Measurements from ENCODE around the gene FNDC3B.
"Not testable (repeated sequence)": the region's sequence is repeated elsewhere in the genome, so short reads cannot be mapped to it uniquely, and the experiment has no call there.

Gene FNDC3B

DNA sequence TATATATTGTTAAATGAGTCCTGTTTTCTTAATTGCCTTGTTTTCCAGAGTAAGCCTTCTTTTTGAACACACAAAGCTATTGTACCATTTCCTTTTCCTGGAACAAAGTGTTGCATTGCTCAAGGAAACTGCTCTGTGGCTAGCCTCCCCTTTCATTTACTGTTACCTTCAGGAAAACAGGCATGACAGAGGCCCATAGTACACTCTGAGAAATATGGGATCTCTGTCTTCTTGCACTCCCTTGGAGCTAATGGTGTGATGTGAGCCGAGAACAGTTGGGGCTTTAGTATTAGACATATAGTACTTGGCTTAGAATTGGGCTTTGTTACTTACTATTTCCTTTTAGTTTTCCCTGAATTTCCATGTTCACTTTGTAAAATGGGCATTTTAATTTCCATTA, 215.2 kb downstream of the FNDC3B start:
- no peak overlapping the region for H3K4me3 ChIP-seq (ENCODE audit: low read depth, low read length)

DNA sequence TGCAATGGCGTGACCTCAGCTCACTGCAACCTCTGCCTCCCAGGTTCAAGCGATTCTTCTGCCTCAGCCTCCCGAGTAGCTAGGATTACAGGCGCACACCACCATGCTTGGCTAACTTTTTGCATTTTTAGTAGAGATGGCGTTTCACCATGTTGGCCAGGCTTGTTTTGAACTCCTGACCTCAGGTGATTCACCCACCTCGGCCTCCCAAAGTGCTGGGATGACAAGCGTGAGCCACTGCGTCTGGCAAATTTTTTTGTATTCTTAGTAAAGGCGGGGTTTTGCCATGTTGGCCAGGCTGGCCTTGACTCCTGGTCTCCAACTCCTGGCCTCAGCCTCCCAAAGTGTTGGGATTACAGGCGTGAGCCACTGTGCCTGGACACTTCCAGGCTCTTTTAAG, 215.9 kb downstream of the FNDC3B start:
- H3K4me3 ChIP-seq (ENCODE audit: low read depth, low read length): not testable (repeated sequence)

DNA sequence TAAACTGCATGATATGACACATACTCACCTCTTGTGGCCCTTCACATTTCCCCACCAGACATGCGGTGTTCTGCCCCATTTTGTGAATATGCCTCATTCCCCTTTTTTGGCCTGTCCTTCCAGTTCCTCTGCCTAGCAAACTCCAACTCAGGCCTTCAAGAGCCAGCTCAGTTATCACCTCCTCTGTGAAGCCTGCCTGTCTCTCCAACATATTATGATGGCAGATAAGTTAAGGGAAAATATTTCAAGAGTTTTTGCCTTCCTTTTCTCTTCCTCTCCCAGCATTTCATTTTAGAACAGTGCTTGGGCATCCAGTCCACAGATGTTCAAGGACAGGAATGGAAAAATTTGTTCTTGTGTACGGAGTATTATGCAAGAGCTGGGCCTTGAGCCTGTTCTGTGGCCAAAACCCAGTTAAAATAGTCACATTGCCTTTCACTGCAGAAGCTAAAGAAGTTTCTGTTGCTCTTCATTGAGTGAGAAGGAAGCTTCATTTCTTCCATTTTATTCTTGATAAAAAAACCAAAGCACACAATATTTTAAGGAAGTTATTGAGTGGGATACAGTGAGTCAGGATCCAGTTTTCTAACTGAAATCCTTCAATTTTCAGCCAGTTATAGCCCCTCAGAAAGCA, 216.8 kb downstream of the FNDC3B start:
- H3K4me3 ChIP-seq (ENCODE audit: low read depth, low read length): no peak overlapping the region

DNA sequence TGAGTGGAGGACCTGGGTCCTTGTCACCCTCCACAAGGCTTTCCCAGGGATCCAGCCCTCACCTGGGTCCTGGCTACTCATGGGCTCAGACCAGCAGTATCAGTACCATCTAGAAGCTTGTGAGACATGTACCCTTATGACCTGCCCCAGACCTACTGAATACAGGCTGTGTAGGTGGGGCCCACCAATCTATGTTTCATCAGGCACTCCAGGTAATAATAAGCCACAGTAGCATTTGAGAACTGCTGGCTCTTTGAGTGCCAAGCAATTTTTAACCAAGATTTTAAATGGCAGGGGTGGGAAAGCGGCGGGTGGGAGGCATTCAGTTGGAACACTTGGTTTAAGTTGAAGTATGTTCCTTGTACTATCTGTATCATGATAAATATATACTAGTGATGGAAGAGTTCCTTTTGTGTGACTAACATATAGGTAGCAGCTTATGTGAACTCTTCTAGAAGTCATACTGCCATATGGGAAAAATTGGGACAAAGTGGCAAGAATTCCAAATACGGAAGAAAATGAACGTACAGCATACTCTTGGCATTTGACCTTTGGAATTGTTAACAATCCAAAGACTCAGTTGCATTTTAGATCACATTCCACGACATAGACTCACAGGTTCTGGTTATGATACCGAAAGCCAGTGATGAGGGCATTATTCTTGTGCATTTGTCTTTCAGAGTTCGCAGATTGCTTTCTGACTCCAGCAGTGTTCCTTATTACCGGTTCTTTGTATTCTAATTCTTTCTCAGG, 218.4 kb downstream of the FNDC3B start:
- H3K4me3 ChIP-seq (ENCODE audit: low read depth, low read length): no peak overlapping the region

DNA sequence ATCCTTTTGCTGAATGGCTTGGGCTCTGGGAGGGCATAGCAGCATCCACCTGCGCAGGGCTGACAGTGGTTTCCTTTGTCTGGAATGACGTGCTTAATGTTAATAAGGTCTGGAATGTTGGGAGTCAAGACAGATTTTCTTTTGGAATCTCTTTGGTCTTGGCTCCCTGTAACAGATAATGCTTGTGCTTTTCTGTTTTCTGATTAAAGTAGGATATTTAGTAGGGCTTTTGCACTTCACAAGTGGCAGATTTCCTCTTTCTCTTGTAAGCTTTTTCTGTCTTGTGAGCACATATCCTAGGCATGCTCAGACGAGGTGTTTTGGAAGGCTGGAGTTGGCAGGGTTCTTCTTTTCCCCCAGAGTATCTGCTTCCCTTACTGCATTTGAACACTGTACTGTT, 219.2 kb downstream of the FNDC3B start:
- H3K4me3 ChIP-seq (ENCODE audit: low read depth, low read length): no peak overlapping the region

DNA sequence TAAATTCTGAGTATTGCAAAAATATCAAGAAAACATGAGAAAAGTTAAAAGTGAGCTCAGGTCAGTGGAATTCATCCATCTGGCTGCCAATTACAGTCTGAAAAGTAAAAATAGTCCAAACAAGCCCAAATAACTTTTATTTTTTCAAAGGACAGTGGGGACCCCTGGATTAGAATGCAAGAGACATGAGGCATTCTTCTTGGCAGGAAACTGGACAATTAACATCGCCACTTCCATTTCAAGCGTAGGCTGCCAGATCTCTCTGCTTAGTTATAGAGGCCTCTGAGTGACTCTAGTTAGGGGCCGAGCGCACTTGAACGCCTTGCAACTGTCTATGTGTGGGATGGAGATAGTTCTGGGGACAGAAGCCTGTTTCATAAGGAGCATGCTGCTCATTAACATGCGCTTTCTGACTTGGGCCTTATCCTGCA, 219.7 kb downstream of the FNDC3B start:
- H3K4me3 ChIP-seq (ENCODE audit: low read depth, low read length): no peak overlapping the region

DNA sequence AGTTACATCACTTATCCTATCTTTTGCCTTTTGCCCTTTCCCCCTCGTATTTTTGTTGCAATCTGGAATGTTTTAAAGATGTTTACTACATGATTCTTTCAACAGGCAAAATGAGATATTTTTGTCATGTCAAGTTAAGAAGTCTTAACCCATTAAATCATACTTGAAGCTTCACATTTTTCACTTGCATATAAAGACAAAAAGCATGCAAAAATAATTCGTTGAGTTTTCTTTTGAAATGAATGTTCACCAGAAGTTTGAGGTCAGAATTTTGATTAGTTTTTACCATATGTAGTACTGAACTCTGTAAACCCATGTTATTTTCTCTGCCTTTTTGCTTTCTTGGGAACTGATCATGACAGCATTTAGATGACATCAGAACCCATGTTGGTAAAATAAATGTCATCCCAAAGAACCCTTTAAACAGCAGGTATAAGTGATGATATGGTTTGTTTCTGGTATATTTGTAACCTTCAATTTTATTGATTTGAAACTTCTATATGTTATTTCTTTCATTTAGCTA, 220.4 kb downstream of the FNDC3B start:
- no peak overlapping the region for H3K4me3 ChIP-seq (ENCODE audit: low read depth, low read length)

DNA sequence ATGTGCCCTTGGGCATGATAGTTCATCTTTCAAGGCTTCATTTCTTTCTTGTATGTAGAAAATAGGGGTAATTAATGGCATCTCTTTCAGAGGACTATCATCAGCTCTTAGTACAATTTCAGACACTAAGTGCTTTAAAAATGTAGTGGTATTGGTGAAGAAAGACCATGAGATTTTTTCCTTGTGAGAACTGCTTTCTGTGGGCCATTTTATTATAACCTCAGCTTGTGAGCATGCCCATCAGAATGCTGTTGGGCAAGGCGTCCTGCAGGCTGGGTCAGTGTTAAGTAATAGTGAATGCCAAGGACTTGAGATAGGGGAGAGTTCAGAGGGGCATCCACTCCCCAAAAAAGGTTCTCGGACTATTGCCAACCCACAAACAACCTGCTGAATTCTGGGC, 221.0 kb downstream of the FNDC3B start:
- no peak overlapping the region for H3K4me3 ChIP-seq (ENCODE audit: low read depth, low read length)

DNA sequence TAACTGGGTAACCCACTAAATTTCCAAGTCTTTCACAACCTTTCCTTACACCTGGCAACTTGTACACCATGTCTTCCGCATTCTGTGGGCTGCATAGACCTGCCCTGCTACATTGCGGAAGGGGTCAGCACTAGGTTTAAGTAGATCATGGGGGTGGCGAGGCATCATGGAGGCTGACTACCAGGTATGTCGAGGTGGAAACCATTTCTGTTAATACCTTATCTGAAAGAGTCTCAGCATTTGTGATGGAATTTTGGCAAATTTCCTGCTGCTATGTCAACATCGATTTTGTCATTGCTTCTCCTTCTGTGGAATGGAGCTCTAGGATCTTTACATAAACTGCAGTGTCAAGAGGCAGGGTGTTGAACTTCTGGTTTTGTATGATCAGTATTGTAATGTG, 221.7 kb downstream of the FNDC3B start:
- H3K4me3 ChIP-seq (ENCODE audit: low read depth, low read length): no peak overlapping the region

DNA sequence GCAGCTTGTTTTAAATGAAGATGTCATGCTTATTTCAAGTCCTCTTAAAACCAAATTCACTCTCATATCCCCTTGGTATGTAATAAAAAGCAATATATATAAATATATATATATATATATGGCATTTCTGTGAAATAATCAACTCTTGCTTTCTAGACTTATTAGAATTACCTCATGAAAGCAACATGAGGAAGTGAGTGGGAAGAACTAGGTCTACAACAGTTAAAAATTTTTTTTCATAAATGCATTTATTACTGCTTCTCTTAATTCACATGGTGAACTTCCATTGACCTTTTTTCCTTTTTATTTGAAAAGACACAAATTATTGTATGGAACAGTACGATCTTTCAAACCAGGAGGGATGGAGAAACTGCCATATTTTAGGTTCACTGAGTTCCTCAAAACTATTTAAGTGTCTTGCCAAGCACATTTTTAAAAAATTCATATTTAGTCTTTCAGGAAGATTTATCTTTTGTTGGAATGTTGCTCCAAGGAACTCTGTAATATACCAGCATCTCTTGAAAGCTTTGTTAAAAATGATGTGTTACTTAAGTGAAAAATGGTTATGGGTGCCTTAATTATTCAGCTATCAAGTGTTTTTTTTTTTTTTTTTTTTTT, 223.7 kb downstream of the FNDC3B start:
- H3K4me3 ChIP-seq (ENCODE audit: low read depth, low read length): no peak overlapping the region

DNA sequence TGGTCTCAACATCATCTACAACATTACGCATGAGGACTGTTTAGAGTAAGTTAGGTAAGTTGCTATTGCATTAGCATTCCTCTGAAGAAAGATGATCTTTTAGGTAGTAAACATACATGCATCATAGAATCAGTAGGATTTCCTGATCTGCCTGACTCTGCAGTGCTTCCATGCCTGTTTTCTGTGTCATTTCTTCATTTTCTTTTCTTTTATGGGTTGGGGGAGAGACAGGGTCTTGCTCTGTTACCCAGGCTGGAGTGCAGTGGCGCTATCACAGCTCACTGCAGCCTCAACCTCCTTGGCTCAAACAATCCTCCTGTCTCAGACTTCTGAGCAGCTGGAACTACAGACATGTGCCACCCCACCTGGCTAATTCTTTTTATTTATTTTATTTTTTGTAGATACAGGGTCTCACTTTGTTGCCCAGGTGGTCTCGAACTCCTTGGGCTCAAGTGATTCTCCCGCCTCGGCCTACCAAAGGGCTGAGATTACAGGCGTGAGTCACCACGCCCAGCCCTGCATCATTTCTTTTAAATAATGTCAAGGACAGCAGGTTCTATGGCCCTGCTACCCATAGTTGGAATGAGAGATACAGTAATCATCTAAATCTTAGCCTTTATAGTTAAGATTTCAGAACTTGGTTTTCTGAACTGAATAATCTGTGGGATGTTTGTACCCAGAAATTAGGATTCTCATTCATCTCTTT, 224.6 kb downstream of the FNDC3B start:
- H3K4me3 ChIP-seq (ENCODE audit: low read depth, low read length): no peak overlapping the region

DNA sequence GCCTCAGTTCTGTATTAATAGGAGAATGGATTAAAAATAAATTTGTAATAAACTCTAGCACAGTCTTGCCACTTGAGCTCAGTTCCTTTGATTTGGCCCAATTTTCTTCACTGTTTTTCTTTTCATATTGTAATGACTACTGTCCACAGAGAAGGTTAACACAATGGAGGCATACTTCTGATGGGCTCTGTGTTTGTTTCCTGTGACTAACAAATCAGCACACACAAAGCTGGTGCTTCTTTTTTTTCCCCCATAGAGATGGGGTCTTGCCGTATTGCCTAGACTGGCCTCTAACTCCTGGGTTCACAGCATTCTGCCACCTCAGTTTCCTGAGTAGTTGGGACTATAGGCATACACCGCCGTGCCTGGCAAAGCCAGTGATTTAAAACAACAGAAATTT, 226.7 kb downstream of the FNDC3B start:
- no peak overlapping the region for H3K4me3 ChIP-seq (ENCODE audit: low read depth, low read length)

DNA sequence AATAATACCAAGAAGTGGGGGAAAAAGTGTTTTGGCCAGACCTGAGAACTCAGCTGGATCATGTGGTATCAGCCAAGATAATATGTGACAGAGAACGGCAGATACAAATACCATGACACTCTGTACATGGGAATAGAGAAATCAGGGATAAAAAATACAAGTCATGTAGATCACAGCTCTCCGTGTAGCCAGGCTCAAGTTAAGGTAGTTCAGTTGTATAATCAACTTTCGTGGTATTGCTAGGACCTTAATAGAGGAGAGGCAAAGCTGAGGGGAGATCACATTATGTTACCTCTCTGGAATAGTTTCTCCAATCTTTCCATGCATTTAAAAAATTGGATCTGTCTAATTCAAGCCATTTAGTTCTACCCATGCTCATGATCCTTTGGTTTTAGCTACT, 229.0 kb downstream of the FNDC3B start:
- no peak overlapping the region for H3K4me3 ChIP-seq (ENCODE audit: low read depth, low read length)

DNA sequence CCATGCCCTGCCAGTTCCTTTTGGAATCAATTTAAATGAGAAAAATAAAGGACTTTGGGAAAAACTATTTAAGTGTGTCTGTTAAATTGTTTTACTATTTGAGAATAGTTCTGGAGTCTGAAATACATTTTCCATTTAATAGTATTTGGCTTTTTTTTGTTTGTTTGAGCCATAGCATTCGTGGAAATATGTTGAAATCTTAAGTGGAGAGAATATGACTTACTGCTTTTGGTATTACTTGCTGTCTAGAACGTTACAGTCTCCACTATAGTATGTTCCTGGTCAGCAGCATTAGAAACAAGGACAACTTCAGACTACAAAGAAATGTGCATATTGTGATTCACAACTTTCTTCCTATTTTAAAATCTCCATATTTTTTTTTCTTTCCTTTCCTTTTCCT, 229.5 kb downstream of the FNDC3B start:
- no peak overlapping the region for H3K4me3 ChIP-seq (ENCODE audit: low read depth, low read length)

DNA sequence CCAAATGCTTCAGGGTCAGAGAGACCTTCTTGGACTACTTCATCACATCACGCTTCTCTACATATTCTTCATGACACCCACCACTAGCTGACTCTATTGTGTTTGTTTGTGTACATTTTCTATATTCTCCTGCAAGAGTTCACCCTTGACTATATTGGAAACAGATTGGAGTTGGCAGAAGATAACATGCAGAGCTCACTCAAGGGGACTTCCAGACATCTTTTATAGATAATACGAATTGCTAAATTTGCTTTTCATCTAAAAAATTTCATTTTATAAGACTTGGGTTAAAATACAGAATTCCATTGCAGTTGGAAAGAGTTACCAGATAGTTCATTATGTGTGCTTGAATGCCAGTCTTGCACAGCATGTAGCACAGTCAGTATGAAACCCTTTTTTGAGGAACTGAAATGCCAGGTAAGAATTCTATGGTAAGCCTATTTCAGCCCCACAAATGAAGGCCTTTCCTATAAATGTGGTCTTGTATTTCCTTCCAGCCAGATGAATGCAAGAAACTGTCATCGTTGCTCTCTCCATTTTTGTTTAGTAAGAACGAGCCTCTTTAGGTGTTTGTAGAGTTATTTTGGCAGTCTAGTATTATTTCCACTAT, 231.3 kb downstream of the FNDC3B start:
- H3K4me3 ChIP-seq (ENCODE audit: low read depth, low read length): no peak overlapping the region

DNA sequence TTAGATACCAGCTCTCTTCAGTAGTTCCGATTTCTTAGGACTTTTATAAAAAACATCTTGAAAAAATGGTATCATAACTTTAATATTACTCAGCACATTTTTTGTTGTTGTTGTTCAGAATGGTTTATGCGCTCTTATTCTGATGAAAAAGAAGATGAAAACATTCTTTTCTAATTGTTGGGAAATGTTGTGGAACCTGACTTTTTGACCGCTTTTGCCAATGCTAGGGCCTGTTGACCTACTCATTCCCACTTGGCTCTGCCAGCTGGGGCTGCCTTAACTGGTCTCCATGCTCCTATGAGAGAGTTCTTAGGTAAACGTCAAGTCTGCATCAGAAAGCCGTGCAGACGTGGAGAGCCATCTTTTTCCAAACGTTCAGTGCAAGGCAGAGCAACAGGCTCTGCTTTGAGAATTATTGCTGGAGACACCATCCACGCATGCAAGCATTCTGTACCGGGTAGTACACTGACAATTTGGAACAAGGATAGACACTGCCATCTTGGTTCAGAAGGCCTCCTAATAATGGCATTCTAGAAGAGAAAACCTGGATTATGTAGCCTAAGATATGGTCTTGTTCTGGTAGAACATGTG, 232.1 kb downstream of the FNDC3B start:
- no peak overlapping the region for H3K4me3 ChIP-seq (ENCODE audit: low read depth, low read length)

DNA sequence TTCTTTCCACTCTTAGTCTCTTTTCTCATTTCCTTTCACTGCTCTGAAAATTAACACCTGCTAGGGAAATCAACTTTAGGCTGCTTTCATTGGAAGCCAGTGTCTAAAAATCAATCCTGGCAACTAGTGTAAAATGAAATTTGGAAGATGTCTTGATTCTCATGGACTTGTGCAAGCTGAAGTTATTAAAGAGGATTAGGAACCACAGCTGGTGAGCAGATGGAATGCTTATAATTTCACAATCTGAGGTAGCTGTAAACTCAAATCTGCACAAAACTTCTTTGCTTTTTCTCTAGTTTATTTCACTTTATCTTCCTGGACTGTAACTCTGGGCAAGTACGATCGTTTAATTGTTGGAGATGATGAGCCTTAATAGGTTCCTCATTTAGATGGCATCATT, 233.3 kb downstream of the FNDC3B start:
- H3K4me3 ChIP-seq (ENCODE audit: low read depth, low read length): no peak overlapping the region

DNA sequence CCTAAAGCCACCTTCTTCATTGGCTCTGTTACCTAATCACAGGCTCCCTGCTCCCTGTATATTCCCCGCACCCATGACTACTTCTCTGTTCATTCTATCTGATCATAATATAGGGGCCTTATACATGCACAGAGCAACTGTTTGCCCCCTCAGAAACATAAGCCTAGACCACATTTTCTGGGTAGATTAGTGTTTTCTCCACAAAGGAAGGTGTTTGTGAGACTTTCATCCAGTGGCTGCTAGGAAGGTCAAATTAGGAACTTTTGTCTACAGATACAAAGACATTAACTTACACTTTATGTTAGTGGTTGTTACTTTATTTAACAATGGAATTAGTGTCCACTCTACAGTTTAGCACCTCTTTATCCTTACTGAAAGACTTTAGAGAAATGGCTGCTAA, 234.0 kb downstream of the FNDC3B start:
- H3K4me3 ChIP-seq (ENCODE audit: low read depth, low read length): no peak overlapping the region

DNA sequence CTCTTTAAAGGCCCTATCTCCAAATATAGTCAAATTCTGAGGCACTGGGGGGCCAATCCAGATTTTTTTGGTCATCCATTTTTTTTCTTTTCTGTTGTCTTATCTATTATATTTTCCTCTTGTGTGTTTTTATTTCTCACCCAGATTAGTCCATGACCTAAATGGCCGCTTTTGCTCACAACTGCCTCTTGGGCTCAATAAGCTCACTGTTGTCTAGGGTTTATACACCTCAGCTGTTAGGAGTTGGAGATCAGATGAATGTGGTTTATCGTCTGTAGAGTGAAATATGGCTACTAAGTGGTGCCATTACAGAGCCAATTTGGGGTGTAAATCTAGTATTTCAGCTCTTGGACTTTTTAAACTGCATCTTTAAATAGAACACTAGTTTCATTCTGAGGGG, 235.5 kb downstream of the FNDC3B start:
- no peak overlapping the region for H3K4me3 ChIP-seq (ENCODE audit: low read depth, low read length)

DNA sequence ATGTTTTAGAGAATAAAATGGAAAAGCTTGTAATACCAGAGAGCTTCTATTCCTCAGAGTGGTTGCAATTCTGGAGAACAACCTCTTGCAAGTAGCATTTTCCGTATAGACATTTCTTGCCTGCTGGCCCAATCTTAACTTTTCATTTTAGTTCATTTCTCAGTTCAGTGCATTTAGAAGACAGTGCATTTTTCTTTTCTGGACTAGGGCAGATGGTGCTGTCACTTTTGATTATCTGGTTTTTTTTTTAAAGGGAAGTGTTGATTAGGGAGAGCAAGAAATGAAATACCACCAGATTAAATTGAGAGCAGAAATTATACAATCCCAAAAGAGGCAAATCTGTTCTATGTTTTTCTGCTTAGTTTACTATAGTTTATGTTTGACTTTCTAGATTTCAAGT, 236.2 kb downstream of the FNDC3B start:
- no peak overlapping the region for H3K4me3 ChIP-seq (ENCODE audit: low read depth, low read length)

DNA sequence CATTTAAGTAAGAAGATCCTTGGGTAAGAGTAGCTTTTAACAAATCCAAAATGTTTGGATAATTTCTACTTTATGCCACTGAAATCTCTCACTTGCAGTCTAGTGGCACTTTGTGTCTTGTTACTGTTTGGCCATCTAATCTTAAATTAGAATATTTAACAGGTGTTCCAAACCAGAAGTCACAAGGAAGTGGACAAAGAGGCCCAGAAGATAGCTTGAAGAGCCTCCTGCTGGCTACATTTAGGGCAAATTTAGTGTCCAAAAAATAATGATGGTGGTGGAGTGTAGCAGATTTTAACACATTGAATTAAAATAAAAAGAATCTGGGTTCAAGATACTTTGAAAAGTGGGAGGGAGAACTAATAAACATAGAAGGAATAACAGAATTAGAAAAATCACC, 236.7 kb downstream of the FNDC3B start:
- H3K4me3 ChIP-seq (ENCODE audit: low read depth, low read length): no peak overlapping the region

All from iPS-11a (cell line).